ENCODE measurements around the gene ST6GAL1.

Gene ST6GAL1

GRCh38 chr3:187082758-187083375 is 152.5 kb downstream of the ST6GAL1 start:
- H3K27me3 ChIP-seq (ENCODE audit: control insufficient read depth, insufficient read depth, low read length): no peaks in the 10 kb centered on the region
- 0 out of 2 replicates have a peak, but pooled peaks cover 4% of the 10 kb centered on the region for H3K4me1 ChIP-seq (ENCODE audit: control insufficient read depth, insufficient read depth, low read length)
- peaks cover 6% of the 10 kb centered on the region; the same call in 1 of the 2 replicates for H3K9me3 ChIP-seq (ENCODE audit: control insufficient read depth, insufficient read depth, low read depth, low read length)
- H3K27ac ChIP-seq (ENCODE audit: low read depth, low read length): no peak overlapping the region
- no peak overlapping the region for H3K9ac ChIP-seq (ENCODE audit: low read length)
- H3K4me3 ChIP-seq (ENCODE audit: low read depth, low read length): no peak overlapping the region
- peaks cover 8% of the 10 kb centered on the region for H3K36me3 ChIP-seq (ENCODE audit: control insufficient read depth, insufficient read depth, low read length)

GRCh38 chr3:187084126-187084525 is 153.8 kb downstream of the ST6GAL1 start:
- Histone ChIP-seq H3K9me3 (ENCODE audit: control insufficient read depth, insufficient read depth, low read depth, low read length) (peaks cover 9% of the 10 kb centered on the region; the same call in 1 of the 2 replicates), H3K27ac (ENCODE audit: low read depth, low read length) (no peak overlapping the region), H3K4me1 (ENCODE audit: control insufficient read depth, insufficient read depth, low read length) (0 out of 2 replicates have a peak, but pooled peaks cover 4% of the 10 kb centered on the region), H3K36me3 (ENCODE audit: control insufficient read depth, insufficient read depth, low read length) (no peaks in the 10 kb centered on the region), H3K27me3 (ENCODE audit: control insufficient read depth, insufficient read depth, low read length) (no peaks in the 10 kb centered on the region), H3K9ac (ENCODE audit: low read length) (no peak overlapping the region), H3K4me3 (ENCODE audit: low read depth, low read length) (no peak overlapping the region)

- H3K4me1 ChIP-seq (ENCODE audit: control insufficient read depth, insufficient read depth, low read length): 0 out of 2 replicates have a peak, but pooled peaks cover 4% of the 10 kb centered on the region
- no peak overlapping the region for H3K9ac ChIP-seq (ENCODE audit: low read length)
- no peak overlapping the region for H3K4me3 ChIP-seq (ENCODE audit: low read depth, low read length)
- no peaks in the 10 kb centered on the region for H3K27me3 ChIP-seq (ENCODE audit: control insufficient read depth, insufficient read depth, low read length)
- H3K9me3 ChIP-seq (ENCODE audit: control insufficient read depth, insufficient read depth, low read depth, low read length): peaks cover 9% of the 10 kb centered on the region; the same call in 1 of the 2 replicates
- no peaks in the 10 kb centered on the region for H3K36me3 ChIP-seq (ENCODE audit: control insufficient read depth, insufficient read depth, low read length)
- no peak overlapping the region for H3K27ac ChIP-seq (ENCODE audit: low read depth, low read length)
These were observed 154.3 kb downstream of the ST6GAL1 start for GRCh38 chr3:187084580-187084979.

- H3K9me3 ChIP-seq (ENCODE audit: control insufficient read depth, insufficient read depth, low read depth, low read length): peaks cover 9% of the 10 kb centered on the region; the same call in 1 of the 2 replicates
- no peaks in the 10 kb centered on the region for H3K36me3 ChIP-seq (ENCODE audit: control insufficient read depth, insufficient read depth, low read length)
- no peaks in the 10 kb centered on the region for H3K27me3 ChIP-seq (ENCODE audit: control insufficient read depth, insufficient read depth, low read length)
- no peak overlapping the region for H3K9ac ChIP-seq (ENCODE audit: low read length)
- 0 out of 2 replicates have a peak, but pooled peaks cover 4% of the 10 kb centered on the region for H3K4me1 ChIP-seq (ENCODE audit: control insufficient read depth, insufficient read depth, low read length)
- no peak overlapping the region for H3K4me3 ChIP-seq (ENCODE audit: low read depth, low read length)
- H3K27ac ChIP-seq (ENCODE audit: low read depth, low read length): no peak overlapping the region
These were observed 154.8 kb downstream of the ST6GAL1 start for GRCh38 chr3:187085021-187085666.

DNA sequence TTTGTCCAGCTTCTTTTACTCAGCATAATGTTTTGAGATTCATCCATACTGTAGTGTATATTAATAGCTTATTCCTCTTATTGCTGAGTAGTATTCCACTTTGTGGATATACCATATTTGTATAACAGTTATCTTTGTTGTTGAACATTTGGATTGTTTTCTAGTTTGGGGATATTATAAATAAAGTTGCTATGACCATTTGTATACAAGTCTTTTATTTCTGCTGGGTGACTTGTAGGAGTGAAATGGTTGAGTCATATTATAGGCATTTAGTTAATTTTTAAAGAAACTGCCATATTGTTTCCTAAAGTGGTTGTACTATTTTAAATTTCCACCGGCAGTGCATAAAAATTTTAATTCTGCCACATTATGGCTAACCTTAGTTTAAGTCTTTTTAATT is 155.6 kb downstream of the ST6GAL1 start:
- Histone ChIP-seq H3K27me3 (ENCODE audit: control insufficient read depth, insufficient read depth, low read length) (no peaks in the 10 kb centered on the region), H3K4me3 (ENCODE audit: low read depth, low read length) (no peak overlapping the region), H3K4me1 (ENCODE audit: control insufficient read depth, insufficient read depth, low read length) (0 out of 2 replicates have a peak, but pooled peaks cover 1% of the 10 kb centered on the region), H3K36me3 (ENCODE audit: control insufficient read depth, insufficient read depth, low read length) (no peaks in the 10 kb centered on the region), H3K9ac (ENCODE audit: low read length) (no peak overlapping the region), H3K9me3 (ENCODE audit: control insufficient read depth, insufficient read depth, low read depth, low read length) (peaks cover 9% of the 10 kb centered on the region; the same call in 1 of the 2 replicates), H3K27ac (ENCODE audit: low read depth, low read length) (no peak overlapping the region)

DNA sequence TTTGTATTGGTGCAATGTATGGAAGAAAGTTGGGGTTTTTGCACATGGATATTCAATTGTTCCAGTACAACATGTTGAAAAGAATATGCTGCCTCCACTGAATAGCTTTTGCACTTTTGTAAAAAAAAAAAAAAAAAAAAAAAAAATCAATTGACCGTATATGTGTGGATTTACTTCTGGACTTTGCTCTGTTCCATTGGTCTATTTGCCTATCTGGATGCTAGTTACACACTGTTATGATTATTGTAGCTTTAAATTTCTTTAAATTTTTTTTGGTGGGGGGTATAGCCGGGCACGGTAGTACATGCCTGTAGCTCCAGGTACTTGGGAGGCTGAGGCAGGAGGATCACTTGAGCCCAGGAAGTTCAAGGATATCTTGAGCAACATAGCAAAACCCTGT is 156.5 kb downstream of the ST6GAL1 start:
- no peaks in the 10 kb centered on the region for H3K36me3 ChIP-seq (ENCODE audit: control insufficient read depth, insufficient read depth, low read length)
- peaks cover 9% of the 10 kb centered on the region; the same call in 1 of the 2 replicates for H3K9me3 ChIP-seq (ENCODE audit: control insufficient read depth, insufficient read depth, low read depth, low read length)
- H3K27me3 ChIP-seq (ENCODE audit: control insufficient read depth, insufficient read depth, low read length): no peaks in the 10 kb centered on the region
- no peak overlapping the region for H3K9ac ChIP-seq (ENCODE audit: low read length)
- H3K4me3 ChIP-seq (ENCODE audit: low read depth, low read length): no peak overlapping the region
- no peaks in the 10 kb centered on the region for H3K4me1 ChIP-seq (ENCODE audit: control insufficient read depth, insufficient read depth, low read length)
- H3K27ac ChIP-seq (ENCODE audit: low read depth, low read length): no peak overlapping the region

- Histone ChIP-seq H3K9ac (ENCODE audit: low read length) (no peak overlapping the region), H3K4me1 (ENCODE audit: control insufficient read depth, insufficient read depth, low read length) (no peaks in the 10 kb centered on the region), H3K27me3 (ENCODE audit: control insufficient read depth, insufficient read depth, low read length) (no peaks in the 10 kb centered on the region), H3K4me3 (ENCODE audit: low read depth, low read length) (no peak overlapping the region), H3K36me3 (ENCODE audit: control insufficient read depth, insufficient read depth, low read length) (no peaks in the 10 kb centered on the region), H3K9me3 (ENCODE audit: control insufficient read depth, insufficient read depth, low read depth, low read length) (peaks cover 9% of the 10 kb centered on the region; the same call in 1 of the 2 replicates), H3K27ac (ENCODE audit: low read depth, low read length) (no peak overlapping the region)
These were observed 158.4 kb downstream of the ST6GAL1 start for GRCh38 chr3:187088701-187089100.

DNA sequence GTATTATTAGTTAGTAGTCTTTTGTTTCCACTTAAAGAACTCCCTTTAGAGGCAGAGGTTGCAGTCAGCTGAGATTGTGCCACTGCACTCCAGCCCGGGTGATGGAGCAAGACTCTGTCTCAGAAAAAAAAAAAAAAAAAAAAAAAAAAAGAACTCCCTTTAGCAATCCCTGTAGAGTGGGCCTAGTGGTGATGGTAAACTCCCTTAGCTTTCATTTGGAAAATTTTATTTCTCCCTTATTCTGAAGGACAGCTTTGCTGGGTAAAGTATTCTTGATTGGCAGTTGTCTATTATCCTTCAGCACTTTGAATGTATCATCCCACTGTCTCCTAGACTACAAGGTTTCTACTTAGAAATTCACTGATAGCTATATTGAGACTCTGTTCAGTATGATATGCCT is 163.0 kb downstream of the ST6GAL1 start:
- Histone ChIP-seq H3K9ac (ENCODE audit: low read length) (no peak overlapping the region), H3K36me3 (ENCODE audit: control insufficient read depth, insufficient read depth, low read length) (no peaks in the 10 kb centered on the region), H3K27ac (ENCODE audit: low read depth, low read length) (no peak overlapping the region), H3K27me3 (ENCODE audit: control insufficient read depth, insufficient read depth, low read length) (no peaks in the 10 kb centered on the region), H3K4me1 (ENCODE audit: control insufficient read depth, insufficient read depth, low read length) (no peaks in the 10 kb centered on the region), H3K9me3 (ENCODE audit: control insufficient read depth, insufficient read depth, low read depth, low read length) (peaks cover under 1% of the 10 kb centered on the region; the same call in 1 of the 2 replicates), H3K4me3 (ENCODE audit: low read depth, low read length) (no peak overlapping the region)

DNA sequence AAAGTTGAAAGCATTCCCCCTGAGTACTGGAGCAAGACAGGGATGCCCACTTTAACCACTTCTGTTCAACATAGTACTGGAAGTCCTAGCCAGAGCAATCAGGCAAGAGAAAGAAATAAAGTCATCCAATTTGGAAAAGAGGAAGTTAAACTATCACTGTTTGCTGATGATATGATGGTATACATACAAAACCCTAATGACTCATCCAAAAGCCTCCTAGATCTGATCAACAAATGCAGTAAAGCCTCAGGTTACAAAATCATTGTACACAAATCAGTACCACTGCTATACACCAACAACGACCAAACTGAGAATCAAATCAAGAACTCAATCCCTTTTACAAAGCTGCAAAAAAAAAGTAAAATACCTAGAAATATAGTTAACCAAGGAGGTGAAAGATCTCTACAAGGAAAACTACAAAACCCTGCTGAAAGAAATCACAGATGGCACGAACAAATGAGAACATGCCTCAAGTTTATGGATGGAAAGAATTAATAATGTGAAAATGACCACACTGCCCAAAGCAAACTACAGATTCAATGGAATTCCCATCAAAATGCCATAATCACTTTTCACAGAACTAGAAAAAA is 168.7 kb downstream of the ST6GAL1 start:
- Histone ChIP-seq H3K27ac (ENCODE audit: low read depth, low read length) (no peak overlapping the region), H3K36me3 (ENCODE audit: control insufficient read depth, insufficient read depth, low read length) (no peaks in the 10 kb centered on the region), H3K4me1 (ENCODE audit: control insufficient read depth, insufficient read depth, low read length) (peaks cover 10% of the 10 kb centered on the region; the same call in 1 of the 2 replicates), H3K9ac (ENCODE audit: low read length) (no peak overlapping the region), H3K9me3 (ENCODE audit: control insufficient read depth, insufficient read depth, low read depth, low read length) (no peaks in the 10 kb centered on the region), H3K27me3 (ENCODE audit: control insufficient read depth, insufficient read depth, low read length) (no peaks in the 10 kb centered on the region), H3K4me3 (ENCODE audit: low read depth, low read length) (no peak overlapping the region)

GRCh38 chr3:187101184-187102072 is 171.1 kb downstream of the ST6GAL1 start:
- Histone ChIP-seq H3K27me3 (ENCODE audit: control insufficient read depth, insufficient read depth, low read length) (no peaks in the 10 kb centered on the region), H3K4me1 (ENCODE audit: control insufficient read depth, insufficient read depth, low read length) (peaks cover 12% of the 10 kb centered on the region; the same call in 1 of the 2 replicates), H3K4me3 (ENCODE audit: low read depth, low read length) (no peak overlapping the region), H3K9ac (ENCODE audit: low read length) (no peak overlapping the region), H3K9me3 (ENCODE audit: control insufficient read depth, insufficient read depth, low read depth, low read length) (no peaks in the 10 kb centered on the region), H3K27ac (ENCODE audit: low read depth, low read length) (no peak overlapping the region), H3K36me3 (ENCODE audit: control insufficient read depth, insufficient read depth, low read length) (no peaks in the 10 kb centered on the region)

Data from HUES6 (cell line).